ENCODE results near the gene TMEM220.

DNA sequence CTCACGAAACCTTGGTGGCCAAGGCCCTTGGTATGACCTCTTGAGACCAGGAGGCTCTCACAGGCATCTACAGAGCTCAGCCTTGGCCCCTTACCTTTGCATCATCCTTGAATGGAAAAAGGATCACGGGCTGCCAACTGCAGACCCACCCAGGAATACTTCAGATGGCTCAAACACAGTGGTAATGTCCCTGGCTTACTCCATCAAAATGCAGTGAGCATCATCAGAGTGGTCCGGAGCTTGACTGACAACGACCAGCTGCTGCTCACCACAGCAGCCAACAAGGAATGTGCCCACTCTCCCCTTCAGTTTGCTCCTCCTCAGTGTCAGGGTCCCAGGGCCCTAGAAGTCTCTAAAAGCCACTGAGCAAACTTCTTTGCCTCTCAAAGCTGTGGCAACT, 55.1 kb downstream of the TMEM220 start:
- TF ChIP-seq NFRKB (IDR thresholded peaks at IDR 0.05) (no peak), SP1 (IDR thresholded peaks at IDR 0.05) (no peak), BHLHE40 (IDR thresholded peaks at IDR 0.05; ENCODE audit: borderline replicate concordance) (no peak), SUZ12 (IDR thresholded peaks at IDR 0.05) (no peak), FOXK2 (IDR thresholded peaks at IDR 0.05) (no peak), TARDBP (IDR thresholded peaks at IDR 0.05) (no peak), ZNF384 (IDR thresholded peaks at IDR 0.05) (no peak), FOXM1 (IDR thresholded peaks at IDR 0.05; ENCODE audit: borderline replicate concordance) (no peak), LEF1 (IDR thresholded peaks at IDR 0.05; ENCODE audit: borderline replicate concordance) (no peak)
- TF ChIP-seq, protein P1, sequence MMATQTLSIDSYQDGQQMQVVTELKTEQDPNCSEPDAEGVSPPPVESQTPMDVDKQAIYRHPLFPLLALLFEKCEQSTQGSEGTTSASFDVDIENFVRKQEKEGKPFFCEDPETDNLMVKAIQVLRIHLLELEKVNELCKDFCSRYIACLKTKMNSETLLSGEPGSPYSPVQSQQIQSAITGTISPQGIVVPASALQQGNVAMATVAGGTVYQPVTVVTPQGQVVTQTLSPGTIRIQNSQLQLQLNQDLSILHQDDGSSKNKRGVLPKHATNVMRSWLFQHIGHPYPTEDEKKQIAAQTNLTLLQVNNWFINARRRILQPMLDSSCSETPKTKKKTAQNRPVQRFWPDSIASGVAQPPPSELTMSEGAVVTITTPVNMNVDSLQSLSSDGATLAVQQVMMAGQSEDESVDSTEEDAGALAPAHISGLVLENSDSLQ (IDR thresholded peaks at IDR 0.05) = no peak

All from HEK293T (cell line).